Activated T-cell treated with anti-CD3 and anti-CD28 coated beads, Interleukin-2, amount 50 U/mL, for 24 hours (primary cell): ENCODE data around the gene SRRM5.

Source experiments
- DNase-seq: peaks from one replicate; pipeline ENCODE4 v3.0.0-alpha.2; 2020
- H3K27ac Mint-ChIP-seq: 2 replicates; pipeline ENCODE4 v1.8.0; 2020; ENCODE audit warnings: mild to moderate bottlenecking, mixed read lengths
- H3K27me3 Mint-ChIP-seq: 2 replicates; pipeline ENCODE4 v1.8.0; 2020; ENCODE audit warnings: mixed read lengths
- H3K36me3 Mint-ChIP-seq: 2 replicates; pipeline ENCODE4 v1.8.0; 2020; ENCODE audit warnings: low read depth, mixed read lengths
- H3K4me1 Mint-ChIP-seq: 2 replicates; pipeline ENCODE4 v1.8.0; 2020; ENCODE audit warnings: low read depth, mixed read lengths
- H3K4me3 Mint-ChIP-seq: 2 replicates; pipeline ENCODE4 v1.8.0; 2020; ENCODE audit warnings: mild to moderate bottlenecking, moderate library complexity, mixed read lengths
- H3K9me3 Mint-ChIP-seq: 2 replicates; pipeline ENCODE4 v1.8.0; 2020; ENCODE audit warnings: mixed read lengths

SRRM5 gene

DNA sequence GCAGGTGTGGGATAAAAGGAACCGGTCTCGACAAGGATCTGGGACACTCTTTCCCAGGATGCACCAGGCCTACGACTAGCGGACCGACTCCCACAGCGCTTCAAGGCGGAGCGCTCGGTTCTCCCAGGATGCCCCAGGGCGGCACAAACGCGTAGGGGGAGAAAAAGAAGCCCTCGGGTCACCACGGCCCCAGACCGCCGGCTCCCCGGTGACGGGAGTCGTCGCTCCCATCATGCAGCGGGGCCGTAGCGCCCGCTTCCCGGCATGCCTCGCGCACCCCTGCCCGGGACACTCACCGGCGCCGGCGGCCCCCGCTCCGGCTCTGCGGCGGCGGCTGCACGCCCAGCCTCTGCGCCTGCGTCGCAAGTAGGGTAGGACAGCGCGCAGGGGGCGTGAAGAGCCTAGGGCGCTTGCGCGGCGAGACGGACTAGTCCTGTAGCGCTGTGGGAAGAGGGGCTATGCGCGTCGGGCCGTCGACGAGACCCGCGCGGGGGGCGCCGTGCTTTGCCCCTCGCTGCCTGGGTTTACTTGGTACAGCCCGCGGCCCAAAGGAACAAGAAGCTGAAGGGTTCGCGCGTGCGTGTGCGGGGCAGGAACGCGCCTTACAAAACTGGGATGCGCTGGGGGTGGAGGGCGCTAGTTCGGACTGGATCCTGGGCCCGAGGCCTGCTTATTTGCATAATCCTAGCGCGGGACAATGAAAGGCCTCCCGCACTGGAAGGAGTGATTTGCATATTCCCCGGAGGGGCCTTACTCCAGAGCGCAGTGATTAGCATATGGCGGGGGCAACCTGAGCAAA, 7.6 kb downstream of the SRRM5 start, which contains the start of gene ZNF428:
Gene ZNF428, minus strand, starts transcription at position 368 of the 799 bp plus-strand sequence. CDS start 5,325 bp downstream, outside the sequence.
- peaks cover 18% of the 10 kb centered on the region for H3K36me3 Mint-ChIP-seq
- no peaks in the 10 kb centered on the region for H3K9me3 Mint-ChIP-seq
- peak within 1 kb of the TSS; percentile 93 for H3K4me3 Mint-ChIP-seq
- DNase-seq, result peak; percentile 92
- H3K4me1 Mint-ChIP-seq, result peaks cover 29% of the 10 kb centered on the region
- peak within 1 kb of the TSS; percentile 100 for H3K27ac Mint-ChIP-seq
- no peaks in the 10 kb centered on the region for H3K27me3 Mint-ChIP-seq

DNA sequence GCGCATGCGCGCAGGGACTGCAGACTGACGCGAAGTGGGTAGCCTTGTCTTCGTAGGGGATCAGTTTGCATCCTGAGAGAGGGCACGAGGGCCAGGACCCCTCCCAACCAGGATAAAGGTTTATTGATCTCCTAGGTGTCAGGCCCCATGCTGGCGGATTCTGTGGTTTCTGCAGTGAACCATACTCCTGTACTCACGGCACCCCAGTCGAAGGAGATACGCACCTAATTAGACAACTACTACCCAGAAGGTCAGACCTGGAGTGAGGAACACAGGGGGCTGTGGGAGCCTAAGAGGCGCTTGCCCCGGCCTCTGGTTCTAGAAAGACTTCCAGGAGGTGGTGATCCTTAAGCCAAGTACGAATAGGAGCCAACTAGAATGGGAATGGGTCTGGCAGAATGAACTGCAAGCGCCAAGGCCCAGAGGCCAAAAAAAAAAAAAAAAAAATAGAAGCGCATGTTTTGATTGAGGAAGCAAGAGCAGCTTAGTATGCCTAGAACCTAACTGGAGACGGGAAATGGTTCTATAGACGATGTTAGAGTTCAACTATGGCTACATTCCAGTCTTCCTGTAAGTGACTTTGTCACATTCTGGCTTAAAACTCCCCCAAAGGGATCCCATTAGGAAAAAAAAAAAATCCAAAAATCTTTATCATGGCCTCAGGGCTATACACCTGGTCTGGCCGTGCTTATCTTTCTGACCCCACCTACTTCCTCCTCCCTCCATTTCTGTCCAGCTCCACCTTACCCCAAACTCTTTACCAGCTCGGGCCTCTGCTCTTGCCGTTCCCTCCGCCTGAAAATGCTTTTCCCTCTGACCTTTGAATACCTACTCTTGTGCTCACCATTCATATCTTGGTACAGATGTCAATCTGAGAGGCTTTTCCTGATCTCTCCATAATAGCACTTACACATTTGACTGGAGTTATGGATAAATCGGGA, 8.4 kb downstream of the SRRM5 start:
- H3K4me3 Mint-ChIP-seq, result peak overlapping the region; percentile 93
- DNase-seq, result no peak

DNA sequence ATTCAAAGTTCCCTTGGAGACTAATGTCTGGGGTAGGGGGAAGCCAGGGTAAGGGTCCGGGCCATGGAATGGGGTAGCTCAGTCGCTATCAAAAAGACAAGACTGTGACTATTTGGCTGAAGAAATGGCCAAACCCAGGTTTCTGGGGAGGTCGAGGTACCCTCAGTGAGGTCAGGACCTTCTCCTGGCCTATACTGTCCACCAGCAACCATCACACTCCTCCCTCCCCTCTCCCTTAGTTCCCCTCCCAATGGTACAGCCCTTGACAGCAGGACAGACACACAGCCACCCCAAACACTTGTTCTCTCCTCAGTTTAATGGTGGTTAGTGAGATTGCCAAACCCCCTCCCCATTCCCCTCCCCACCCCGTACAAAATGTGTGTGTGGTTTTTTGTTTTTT, 10.2 kb downstream of the SRRM5 start:
- H3K27ac Mint-ChIP-seq, result no peak overlapping the region

More for the DNA sequence above, 8.4 kb downstream of the SRRM5 start:
- no peaks in the 10 kb centered on the region for H3K27me3 Mint-ChIP-seq
- peak overlapping the region; percentile 100 for H3K27ac Mint-ChIP-seq
- peaks cover 18% of the 10 kb centered on the region for H3K36me3 Mint-ChIP-seq
- H3K4me1 Mint-ChIP-seq, result peaks cover 36% of the 10 kb centered on the region
- no peaks in the 10 kb centered on the region for H3K9me3 Mint-ChIP-seq

DNA sequence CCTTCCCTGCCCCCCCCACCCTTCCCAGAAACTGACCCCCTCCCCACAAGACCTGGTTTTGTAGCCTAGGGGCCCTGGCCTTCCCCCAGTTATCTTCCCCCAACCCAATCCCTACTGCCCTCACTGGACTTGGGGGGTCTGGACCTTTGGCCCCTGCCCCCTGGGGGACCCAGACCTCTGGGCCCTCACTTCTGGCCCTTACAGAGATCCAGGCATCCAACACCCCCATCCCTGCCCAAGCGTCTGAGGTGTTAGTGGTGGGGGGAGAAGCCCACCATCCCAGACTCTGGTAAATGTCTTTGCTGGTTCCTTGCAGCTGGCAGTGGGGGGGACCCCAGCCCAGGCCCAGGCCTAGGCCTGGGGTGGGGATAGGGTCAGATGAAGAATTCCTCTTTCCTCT, 11.1 kb downstream of the SRRM5 start:
- Mint-ChIP-seq H3K36me3 (peaks cover 18% of the 10 kb centered on the region), H3K4me1 (peaks cover 37% of the 10 kb centered on the region), H3K9me3 (no peaks in the 10 kb centered on the region), H3K4me3 (no peak overlapping the region), H3K27me3 (peaks cover 15% of the 10 kb centered on the region), H3K27ac (no peak overlapping the region)
- no peak for DNase-seq

More for the DNA sequence above, 10.2 kb downstream of the SRRM5 start:
- Mint-ChIP-seq H3K9me3 (no peaks in the 10 kb centered on the region), H3K27me3 (peaks cover 7% of the 10 kb centered on the region), H3K4me1 (peaks cover 38% of the 10 kb centered on the region), H3K36me3 (peaks cover 18% of the 10 kb centered on the region), H3K4me3 (no peak overlapping the region)
- no peak for DNase-seq

DNA sequence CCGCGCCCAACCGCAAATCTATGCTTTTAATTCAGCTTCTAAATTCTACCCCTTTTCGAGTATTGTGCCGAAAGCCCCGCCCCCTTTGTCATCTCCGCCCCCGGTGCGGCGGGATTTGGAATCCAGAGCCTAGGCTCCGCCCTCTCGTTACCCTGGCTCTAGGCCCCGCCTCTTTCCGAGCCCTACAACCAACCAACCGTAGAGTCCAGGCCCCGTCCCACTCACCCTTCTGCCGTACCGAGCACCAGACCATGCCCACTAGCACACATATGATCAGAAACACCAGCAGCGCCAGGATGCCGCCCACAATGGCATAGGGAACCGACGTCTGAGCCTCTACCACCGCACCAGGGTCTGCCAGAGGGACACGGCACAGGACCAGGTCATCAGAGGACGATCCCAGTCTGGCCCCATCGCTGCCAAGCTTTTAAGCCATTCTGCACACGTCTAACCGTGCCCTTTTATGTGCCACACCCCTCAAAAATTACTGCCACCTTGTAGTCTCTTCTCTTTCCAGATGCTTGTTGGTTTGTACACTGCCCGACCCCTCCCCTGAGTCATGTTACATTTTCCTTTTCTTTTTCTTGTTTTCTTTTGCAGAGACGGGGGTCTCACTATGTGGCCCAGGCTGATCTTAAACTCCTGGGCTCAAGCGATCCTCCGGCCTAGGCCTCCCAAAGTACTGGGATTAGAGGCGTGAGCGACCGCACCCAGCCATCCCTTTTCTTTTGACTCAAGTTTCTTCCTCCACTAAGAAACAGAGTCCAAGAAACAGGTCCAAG, 12.2 kb downstream of the SRRM5 start:
- DNase-seq, result no peak
- H3K9me3 Mint-ChIP-seq, result no peaks in the 10 kb centered on the region
- H3K36me3 Mint-ChIP-seq, result peaks cover 14% of the 10 kb centered on the region
- H3K27ac Mint-ChIP-seq, result no peak overlapping the region
- H3K27me3 Mint-ChIP-seq, result peaks cover 15% of the 10 kb centered on the region
- peaks cover 30% of the 10 kb centered on the region for H3K4me1 Mint-ChIP-seq
- H3K4me3 Mint-ChIP-seq, result no peak overlapping the region

DNA sequence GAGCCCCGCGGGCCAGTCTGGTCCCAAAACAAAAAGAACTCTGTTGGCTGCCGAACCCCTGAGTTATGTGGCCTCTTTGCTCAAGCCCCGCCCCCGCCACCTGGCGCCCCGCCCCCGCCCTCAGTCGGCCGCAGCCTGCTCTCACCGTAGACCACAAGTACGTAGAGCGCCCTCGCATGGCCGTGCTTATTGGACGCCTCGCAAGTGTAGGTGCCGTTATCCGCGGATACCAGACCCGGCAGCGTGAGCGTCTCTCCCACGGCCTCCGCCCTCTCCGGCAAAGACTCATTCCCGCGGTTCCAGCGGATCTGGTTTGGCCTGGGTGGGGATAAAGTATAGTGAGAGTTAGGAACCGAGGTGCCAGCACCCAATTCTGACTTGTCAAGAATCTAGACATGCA, 13.0 kb downstream of the SRRM5 start:
- Mint-ChIP-seq H3K36me3 (peaks cover 8% of the 10 kb centered on the region), H3K4me1 (peaks cover 27% of the 10 kb centered on the region), H3K4me3 (no peak overlapping the region), H3K27ac (no peak overlapping the region), H3K9me3 (no peaks in the 10 kb centered on the region), H3K27me3 (peaks cover 15% of the 10 kb centered on the region)
- peak; percentile 87 for DNase-seq

DNA sequence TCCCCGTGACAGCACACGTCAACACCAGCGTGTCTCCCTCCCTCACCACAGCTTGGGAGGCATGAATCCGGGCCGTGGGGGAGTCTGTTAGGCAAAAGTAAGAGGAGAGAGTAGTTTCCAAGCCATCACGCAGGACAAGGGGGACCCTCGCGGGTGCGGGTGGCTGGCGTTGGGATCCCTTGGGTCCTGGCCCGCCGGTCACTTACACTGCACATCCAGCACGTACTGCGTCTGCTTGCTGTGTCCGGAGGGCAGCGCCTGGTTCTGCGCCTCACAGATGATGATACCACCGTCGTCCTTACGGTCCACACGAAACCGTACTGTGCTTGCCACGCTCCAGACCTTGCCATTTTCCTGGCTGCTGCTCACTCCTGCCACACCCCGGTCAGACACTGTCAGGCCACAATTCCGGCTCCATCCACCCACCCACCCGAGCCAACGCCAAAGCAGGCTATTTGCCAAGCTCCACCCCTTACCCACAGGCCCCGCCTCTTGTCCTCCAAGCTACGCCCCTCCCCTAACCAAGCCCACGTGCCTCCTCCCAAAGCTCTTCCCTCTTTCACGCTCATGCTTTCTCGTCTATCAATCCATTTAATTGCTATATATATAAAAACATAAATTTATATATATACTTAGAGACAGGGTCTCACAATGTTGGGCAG, 14.2 kb downstream of the SRRM5 start:
- Mint-ChIP-seq H3K27ac (no peak overlapping the region), H3K27me3 (peaks cover 15% of the 10 kb centered on the region), H3K4me1 (peaks cover 17% of the 10 kb centered on the region), H3K36me3 (no peaks in the 10 kb centered on the region), H3K9me3 (no peaks in the 10 kb centered on the region), H3K4me3 (no peak overlapping the region)
- DNase-seq, result no peak

DNA sequence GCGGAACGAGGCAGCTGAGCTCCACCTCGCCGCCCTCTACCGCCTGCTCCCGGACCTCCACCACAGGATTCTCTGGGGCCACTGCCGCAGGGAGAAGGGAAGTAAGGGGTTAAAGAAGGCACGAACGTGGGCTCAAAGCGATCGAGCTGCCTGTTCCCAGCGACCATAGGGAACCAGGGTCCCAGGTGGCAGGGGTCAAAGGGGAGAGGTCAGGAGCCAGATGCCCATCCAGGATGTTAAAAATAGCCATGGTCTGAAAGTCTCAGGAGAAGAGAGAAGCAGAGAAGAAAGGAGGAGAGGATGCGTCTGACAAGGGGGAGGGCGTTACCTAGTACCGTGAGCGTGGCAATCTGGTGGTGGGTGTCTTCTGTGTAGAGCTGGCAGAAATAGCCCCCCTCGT, 14.9 kb downstream of the SRRM5 start:
- Mint-ChIP-seq H3K27ac (no peak overlapping the region), H3K36me3 (no peaks in the 10 kb centered on the region), H3K27me3 (peaks cover 15% of the 10 kb centered on the region), H3K4me3 (no peak overlapping the region), H3K9me3 (no peaks in the 10 kb centered on the region), H3K4me1 (peaks cover 15% of the 10 kb centered on the region)
- DNase-seq, result no peak

DNA sequence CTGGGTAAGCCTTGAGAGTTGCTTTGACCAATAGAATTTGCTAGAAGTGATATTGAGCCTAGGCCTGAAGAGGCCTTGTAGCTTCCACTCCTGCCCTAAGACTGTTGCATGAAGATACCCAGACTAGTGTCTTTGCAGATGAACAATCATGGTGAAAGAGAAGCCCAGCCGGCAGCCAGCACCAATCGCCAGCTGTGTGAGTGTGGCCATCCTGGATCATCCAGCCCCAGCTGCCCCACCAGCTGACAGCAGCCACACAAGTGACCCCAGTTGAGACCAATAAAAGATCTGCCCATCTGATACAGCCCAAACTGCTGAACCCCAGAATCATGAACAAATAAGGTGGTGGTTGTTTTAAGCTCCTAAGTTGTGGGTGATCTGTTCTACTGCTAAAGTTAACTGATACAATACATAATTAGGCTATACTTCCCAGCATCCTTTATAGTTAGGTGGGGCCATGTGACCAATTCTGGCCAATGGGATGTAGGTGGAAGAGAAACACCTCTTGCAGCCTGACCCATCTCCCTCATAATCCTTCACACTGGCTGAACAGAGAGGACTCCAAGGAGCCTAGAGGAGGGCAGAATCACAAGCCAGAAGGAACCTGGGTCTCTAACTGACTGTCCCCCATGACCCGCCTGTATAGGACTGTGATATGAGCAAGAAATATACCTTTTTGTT, 16.9 kb downstream of the SRRM5 start:
- H3K9me3 Mint-ChIP-seq, result no peaks in the 10 kb centered on the region
- H3K4me1 Mint-ChIP-seq, result peaks cover 15% of the 10 kb centered on the region
- H3K4me3 Mint-ChIP-seq, result no peak overlapping the region
- H3K27me3 Mint-ChIP-seq, result peaks cover 15% of the 10 kb centered on the region
- no peaks in the 10 kb centered on the region for H3K36me3 Mint-ChIP-seq
- no peak for DNase-seq
- H3K27ac Mint-ChIP-seq, result no peak overlapping the region

DNA sequence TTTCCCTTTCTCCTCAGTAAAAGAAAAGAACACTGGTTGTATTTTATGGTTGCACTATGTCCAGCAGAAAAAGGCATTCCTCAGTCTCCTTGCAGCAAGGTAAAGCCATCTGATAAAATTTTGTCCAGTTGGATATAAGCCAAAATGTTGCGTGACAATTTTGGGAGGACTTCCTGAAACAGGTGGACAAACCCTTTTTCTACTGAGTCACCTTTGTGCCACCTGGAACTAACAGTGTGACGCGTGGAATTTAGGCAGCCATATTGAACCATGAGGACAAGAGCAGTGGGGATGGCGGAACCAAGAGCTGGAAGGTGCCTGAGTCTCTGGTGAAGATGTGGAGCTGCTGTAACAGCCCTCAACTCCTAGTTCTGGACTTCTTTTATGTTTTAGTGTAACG, 19.6 kb downstream of the SRRM5 start:
- H3K4me3 Mint-ChIP-seq, result no peak overlapping the region
- peaks cover 3% of the 10 kb centered on the region for H3K4me1 Mint-ChIP-seq
- peaks cover 22% of the 10 kb centered on the region for H3K27me3 Mint-ChIP-seq
- H3K9me3 Mint-ChIP-seq, result no peaks in the 10 kb centered on the region
- DNase-seq, result no peak
- no peaks in the 10 kb centered on the region for H3K36me3 Mint-ChIP-seq
- H3K27ac Mint-ChIP-seq, result no peak overlapping the region

DNA sequence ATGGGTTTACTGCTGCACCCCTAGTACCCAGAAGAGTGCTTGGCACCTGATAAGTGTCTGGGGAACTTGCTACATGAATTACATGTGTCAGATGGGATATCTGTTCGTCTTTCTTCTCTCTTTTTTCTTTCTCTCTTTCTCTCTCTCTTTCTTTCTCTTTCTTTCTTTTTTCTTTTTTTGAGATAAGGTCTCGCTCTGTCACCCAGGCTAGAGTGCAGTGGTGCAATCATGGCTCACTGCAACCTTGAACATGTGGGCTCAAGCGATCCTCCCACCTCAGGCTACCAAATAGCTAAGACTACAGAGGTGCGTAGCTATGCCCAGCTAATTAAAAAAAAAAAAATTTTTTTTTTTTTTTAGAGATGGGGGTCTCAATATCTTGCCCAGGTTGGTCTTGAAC, 21.6 kb downstream of the SRRM5 start:
- Mint-ChIP-seq H3K27ac (no peak overlapping the region), H3K27me3 (peaks cover 27% of the 10 kb centered on the region), H3K4me1 (peaks cover 3% of the 10 kb centered on the region), H3K4me3 (no peak overlapping the region), H3K9me3 (no peaks in the 10 kb centered on the region), H3K36me3 (no peaks in the 10 kb centered on the region)
- DNase-seq, result no peak

DNA sequence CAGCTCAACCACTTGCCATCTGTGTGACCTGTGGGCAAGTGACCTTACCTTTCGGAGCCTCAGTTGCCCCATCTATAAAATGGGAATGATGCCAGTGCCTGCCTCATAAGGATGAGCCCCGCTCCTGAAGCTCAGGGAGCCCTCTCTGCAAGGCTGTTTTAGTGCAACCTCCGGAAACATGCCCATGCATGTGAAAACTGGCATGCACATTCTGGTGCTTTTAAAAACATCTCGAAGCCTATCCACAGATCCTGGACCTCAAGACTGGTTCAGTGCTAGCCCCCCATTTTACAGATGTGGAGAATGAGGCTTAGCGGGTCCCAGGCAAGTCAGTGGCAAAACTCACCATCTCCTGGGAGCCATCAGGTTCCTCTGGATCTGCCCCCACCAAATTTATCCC, 22.2 kb downstream of the SRRM5 start:
- H3K4me1 Mint-ChIP-seq, result peaks cover 6% of the 10 kb centered on the region
- DNase-seq, result no peak
- H3K4me3 Mint-ChIP-seq, result no peak overlapping the region
- H3K27me3 Mint-ChIP-seq, result peaks cover 32% of the 10 kb centered on the region
- H3K36me3 Mint-ChIP-seq, result no peaks in the 10 kb centered on the region
- H3K27ac Mint-ChIP-seq, result no peak overlapping the region
- no peaks in the 10 kb centered on the region for H3K9me3 Mint-ChIP-seq

DNA sequence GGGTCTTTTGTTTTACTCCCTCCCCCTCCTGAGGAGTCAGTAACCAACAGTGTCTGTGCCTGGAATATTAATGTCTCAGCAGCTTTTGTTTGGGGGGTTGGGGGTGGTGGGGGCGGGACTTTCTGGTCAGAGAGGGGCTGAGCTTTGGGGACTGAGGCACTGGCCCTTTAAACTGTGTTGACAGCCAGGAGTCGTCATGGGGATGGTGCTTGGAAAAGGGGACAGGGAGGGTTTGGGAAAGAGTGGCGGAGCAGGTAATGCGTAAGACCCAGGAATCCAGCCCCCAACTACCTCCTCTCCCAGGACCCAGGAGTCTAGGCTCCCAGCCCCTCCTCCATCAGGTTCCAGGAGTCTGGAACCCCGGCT, 22.6 kb downstream of the SRRM5 start:
- Mint-ChIP-seq H3K9me3 (no peaks in the 10 kb centered on the region), H3K27ac (no peak overlapping the region), H3K4me3 (no peak overlapping the region), H3K27me3 (peaks cover 34% of the 10 kb centered on the region), H3K4me1 (peaks cover 8% of the 10 kb centered on the region), H3K36me3 (no peaks in the 10 kb centered on the region)
- no peak for DNase-seq
